ENCODE measurements around the gene OXA1L.

DNA sequence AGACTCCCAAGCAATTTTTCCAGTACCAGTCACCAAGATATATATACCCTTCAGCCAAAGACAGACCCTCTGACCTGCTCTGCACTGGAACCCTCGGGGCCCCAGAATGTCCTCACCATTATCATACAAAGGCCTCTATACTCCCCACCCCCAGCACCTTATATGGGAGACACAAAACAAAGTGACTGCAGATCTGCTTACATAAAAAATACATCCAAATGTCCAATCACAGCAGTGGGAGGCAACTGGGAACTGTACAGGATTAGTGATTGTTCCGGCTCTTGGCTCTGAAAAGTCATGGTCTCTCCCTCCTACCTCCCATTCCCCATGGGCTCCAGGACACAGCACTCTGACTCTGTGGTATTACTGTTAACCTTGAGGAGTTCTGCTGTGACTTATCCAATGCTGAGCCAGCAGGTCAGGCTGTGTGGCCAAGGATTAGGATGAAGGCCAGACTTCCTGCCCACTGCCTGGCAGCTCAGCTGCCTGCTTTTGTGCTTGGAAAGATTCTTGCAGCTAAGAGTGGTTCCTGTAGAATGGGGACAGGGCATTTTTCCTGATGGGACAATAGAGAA, 13.7 kb downstream of the OXA1L start:
- TF ChIP-seq POLR2A (IDR thresholded peaks at IDR 0.05) = no peak
- TF ChIP-seq, protein P1, sequence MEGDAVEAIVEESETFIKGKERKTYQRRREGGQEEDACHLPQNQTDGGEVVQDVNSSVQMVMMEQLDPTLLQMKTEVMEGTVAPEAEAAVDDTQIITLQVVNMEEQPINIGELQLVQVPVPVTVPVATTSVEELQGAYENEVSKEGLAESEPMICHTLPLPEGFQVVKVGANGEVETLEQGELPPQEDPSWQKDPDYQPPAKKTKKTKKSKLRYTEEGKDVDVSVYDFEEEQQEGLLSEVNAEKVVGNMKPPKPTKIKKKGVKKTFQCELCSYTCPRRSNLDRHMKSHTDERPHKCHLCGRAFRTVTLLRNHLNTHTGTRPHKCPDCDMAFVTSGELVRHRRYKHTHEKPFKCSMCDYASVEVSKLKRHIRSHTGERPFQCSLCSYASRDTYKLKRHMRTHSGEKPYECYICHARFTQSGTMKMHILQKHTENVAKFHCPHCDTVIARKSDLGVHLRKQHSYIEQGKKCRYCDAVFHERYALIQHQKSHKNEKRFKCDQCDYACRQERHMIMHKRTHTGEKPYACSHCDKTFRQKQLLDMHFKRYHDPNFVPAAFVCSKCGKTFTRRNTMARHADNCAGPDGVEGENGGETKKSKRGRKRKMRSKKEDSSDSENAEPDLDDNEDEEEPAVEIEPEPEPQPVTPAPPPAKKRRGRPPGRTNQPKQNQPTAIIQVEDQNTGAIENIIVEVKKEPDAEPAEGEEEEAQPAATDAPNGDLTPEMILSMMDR (IDR thresholded peaks at IDR 0.05) = no peak

Data from prostate gland (tissue), 2 donors.